IMR-90 (cell line): Measurements from ENCODE around the gene MAOA.

ENCODE experiments used
- BHLHE40 ChIP-seq: fragments of 150-350 bp; IDR thresholded peaks from 2 replicates; pipeline ENCODE4 v1.6.1; 2016; ENCODE audit warnings: mild to moderate bottlenecking, low read depth, low read length
- CEBPB ChIP-seq: IDR thresholded peaks from 2 replicates; pipeline ENCODE4 v1.6.1; 2012; ENCODE audit warnings: low read depth, low read length, improper control_type of control experiment
- MAFK ChIP-seq: IDR thresholded peaks from 2 replicates; pipeline ENCODE4 v1.6.1; 2012; ENCODE audit warnings: low read depth, low read length, improper control_type of control experiment
- MAZ ChIP-seq: IDR thresholded peaks from 2 replicates; pipeline ENCODE4 v1.6.1; 2012; ENCODE audit warnings: low read depth, mild to moderate bottlenecking, low read length, improper control_type of control experiment, moderate library complexity, borderline replicate concordance
- NFE2L2 ChIP-seq: fragments of 150-350 bp; IDR thresholded peaks from 2 replicates; pipeline ENCODE4 v1.6.1; 2016; ENCODE audit warnings: low read depth, mild to moderate bottlenecking, low read length
- POLR2A ChIP-seq: IDR thresholded peaks from 2 replicates; pipeline ENCODE4 v1.6.1; 2012; ENCODE audit warnings: mild to moderate bottlenecking, low read depth, low read length
- RAD21 ChIP-seq: IDR thresholded peaks from 2 replicates; pipeline ENCODE4 v1.6.1; 2012; ENCODE audit warnings: low read length, improper control_type of control experiment
- RCOR1 ChIP-seq: IDR thresholded peaks from 2 replicates; pipeline ENCODE4 v1.6.1; 2012; ENCODE audit warnings: mild to moderate bottlenecking, low read length, improper control_type of control experiment; ENCODE audit not compliant: insufficient replicate concordance
- RFX5 ChIP-seq: IDR thresholded peaks from 2 replicates; pipeline ENCODE4 v1.8.0; 2012; ENCODE audit warnings: low read depth, mild to moderate bottlenecking, low read length, moderate library complexity
- SMC3 ChIP-seq: fragments of 150-350 bp; IDR thresholded peaks from 2 replicates; pipeline ENCODE4 v1.6.1; 2016; ENCODE audit warnings: low read depth, mild to moderate bottlenecking, antibody characterized with exemption, low read length, moderate library complexity
- TF ChIP-seq, protein P1 (sequence below): conservative IDR thresholded peaks from 2 replicates; pipeline ENCODE4 v1.5.1; 2012; ENCODE audit warnings: mild to moderate bottlenecking, low read depth, low read length, improper control_type of control experiment
- TF ChIP-seq, protein P2 (sequence below): fragments of 150-350 bp; IDR thresholded peaks from 2 replicates; pipeline ENCODE4 v1.6.1; 2017; ENCODE audit warnings: mild to moderate bottlenecking, antibody characterized with exemption, low read length, low read depth

GRCh38 chrX:43685221-43685620, 29.1 kb downstream of the MAOA start:
- TF ChIP-seq BHLHE40, result no peak
- TF ChIP-seq MAZ, result no peak
- TF ChIP-seq RAD21, result no peak
- no peak for TF ChIP-seq RFX5
- TF ChIP-seq, protein P1, sequence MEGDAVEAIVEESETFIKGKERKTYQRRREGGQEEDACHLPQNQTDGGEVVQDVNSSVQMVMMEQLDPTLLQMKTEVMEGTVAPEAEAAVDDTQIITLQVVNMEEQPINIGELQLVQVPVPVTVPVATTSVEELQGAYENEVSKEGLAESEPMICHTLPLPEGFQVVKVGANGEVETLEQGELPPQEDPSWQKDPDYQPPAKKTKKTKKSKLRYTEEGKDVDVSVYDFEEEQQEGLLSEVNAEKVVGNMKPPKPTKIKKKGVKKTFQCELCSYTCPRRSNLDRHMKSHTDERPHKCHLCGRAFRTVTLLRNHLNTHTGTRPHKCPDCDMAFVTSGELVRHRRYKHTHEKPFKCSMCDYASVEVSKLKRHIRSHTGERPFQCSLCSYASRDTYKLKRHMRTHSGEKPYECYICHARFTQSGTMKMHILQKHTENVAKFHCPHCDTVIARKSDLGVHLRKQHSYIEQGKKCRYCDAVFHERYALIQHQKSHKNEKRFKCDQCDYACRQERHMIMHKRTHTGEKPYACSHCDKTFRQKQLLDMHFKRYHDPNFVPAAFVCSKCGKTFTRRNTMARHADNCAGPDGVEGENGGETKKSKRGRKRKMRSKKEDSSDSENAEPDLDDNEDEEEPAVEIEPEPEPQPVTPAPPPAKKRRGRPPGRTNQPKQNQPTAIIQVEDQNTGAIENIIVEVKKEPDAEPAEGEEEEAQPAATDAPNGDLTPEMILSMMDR, result no peak
- TF ChIP-seq MAFK, result no peak
- no peak for TF ChIP-seq POLR2A
- no peak for TF ChIP-seq SMC3
- peak; percentile 72 for TF ChIP-seq CEBPB
- no peak for TF ChIP-seq NFE2L2
- TF ChIP-seq, protein P2, sequence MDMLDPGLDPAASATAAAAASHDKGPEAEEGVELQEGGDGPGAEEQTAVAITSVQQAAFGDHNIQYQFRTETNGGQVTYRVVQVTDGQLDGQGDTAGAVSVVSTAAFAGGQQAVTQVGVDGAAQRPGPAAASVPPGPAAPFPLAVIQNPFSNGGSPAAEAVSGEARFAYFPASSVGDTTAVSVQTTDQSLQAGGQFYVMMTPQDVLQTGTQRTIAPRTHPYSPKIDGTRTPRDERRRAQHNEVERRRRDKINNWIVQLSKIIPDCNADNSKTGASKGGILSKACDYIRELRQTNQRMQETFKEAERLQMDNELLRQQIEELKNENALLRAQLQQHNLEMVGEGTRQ, result no peak
- TF ChIP-seq RCOR1, result no peak
